ENCODE results near the gene TMOD1.

Gene TMOD1

DNA sequence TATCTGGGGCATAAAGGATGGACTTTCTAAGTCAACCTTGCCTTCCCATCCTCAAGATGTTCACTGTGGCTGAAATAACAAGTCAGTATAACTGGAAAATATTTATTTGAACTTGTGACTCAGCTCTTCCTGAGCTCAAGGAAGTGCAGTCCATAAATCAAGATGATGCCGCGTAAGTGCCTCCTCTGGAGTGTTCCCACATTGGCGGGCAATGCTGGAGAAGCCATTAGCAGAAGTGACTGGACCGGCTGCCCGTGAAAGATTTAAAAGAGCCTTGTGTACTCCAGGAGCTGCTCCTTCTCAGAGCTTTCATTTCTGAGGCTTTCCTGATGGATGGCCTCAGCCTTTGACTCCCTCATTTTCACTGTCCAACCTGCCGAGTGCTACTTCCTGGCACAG, 17.4 kb downstream of the TMOD1 start:
- no peak for DNase-seq

DNA sequence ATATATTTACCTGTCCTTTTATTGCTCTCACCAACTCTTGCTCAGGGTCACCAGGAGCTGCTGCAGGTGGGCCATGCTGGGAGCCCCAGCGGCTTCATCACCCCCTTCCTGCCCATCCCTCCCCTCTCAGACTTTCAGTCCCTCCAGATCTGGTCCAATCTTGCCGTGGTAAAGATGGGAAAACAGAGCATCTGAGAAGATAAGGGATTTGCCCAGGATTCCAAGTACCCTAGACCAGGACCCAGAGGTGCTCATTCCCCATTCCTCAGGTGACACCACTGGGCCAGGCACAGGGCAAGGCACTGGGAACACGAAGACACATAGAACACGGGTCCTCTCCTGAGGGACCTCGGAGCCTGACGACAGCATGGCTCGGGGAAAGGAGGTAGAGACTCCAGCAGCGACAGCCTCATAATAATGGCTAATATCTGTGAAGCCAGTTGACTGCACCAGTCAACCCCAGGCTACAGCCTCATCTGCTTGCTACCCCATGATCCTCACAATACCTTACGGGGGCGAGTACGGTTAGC, 18.0 kb downstream of the TMOD1 start:
- no peak for DNase-seq

DNA sequence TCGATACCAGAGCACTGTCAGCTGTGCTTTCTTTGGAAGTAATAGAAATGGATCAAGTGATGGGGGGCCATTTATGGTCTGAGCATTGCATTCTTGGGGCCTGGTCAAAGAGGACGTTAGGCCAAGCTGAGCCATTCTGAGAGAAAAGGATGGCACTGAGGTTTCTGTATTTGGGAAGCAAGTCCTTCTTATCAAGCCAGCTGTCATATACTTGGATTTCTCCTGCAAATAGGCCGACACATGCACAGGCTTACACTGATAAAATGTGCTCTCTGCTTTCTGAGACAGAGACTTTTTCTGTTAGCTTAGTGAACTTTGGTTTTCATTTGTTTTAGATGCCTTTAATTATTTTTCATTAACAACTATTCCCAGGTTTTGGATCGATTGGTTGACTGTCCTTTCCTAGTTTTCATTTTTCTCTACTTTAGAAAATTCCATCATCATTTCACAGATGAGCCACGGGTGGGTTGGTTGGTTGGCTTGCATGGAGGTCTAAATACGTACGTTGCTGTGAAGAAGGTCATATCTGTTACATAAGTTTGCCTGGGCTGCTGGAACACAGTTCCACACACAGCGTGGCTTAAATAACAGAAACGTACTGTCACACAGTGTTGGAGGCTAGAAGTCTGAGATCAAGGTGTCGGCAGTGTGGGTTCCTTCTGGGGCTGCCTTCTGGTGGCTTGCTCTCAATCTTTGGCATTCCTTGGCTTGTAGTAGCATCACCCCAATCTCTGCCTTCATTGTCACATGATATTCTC, 20.3 kb downstream of the TMOD1 start:
- DNase-seq = no peak

DNA sequence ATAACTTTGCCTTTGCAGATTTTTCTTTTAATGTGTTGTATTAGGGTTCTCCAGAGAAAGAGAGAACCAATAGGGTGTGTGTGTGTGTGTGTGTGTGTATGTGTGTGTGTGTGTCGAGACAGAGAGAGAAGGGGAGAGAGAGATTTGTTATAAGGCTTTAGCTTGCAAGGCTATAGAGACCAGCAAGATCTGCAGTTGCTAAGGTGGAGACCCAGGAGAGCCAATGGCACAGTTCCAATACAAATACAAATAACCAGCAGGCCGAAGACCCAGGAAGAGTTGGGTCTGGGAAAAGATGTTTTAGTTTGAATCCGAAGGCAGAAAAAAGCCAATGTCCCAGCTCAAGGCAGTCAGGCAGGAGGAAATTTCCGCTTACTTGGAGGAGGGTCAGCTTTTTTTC, 23.0 kb downstream of the TMOD1 start:
- DNase-seq = no peak

DNA sequence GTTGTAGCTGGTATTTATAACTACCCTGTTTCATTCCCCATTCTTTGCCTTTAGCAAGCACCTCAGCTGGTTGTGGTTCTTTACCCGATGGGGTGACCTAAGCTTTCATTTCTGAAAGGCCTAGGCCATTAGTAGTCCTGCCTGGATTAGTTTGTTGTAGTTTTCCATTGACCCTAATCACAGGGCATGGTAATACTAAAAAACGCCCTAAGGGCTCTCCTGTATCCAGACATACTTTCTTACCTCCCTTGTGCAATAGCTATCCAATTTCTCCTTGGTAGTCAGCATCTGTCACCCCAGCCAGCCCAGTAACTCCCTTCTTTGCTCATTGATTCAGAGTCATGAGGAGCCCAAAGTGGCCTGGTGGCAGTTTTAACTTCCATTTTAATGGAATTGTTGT, 24.0 kb downstream of the TMOD1 start:
- DNase-seq = no peak

DNA sequence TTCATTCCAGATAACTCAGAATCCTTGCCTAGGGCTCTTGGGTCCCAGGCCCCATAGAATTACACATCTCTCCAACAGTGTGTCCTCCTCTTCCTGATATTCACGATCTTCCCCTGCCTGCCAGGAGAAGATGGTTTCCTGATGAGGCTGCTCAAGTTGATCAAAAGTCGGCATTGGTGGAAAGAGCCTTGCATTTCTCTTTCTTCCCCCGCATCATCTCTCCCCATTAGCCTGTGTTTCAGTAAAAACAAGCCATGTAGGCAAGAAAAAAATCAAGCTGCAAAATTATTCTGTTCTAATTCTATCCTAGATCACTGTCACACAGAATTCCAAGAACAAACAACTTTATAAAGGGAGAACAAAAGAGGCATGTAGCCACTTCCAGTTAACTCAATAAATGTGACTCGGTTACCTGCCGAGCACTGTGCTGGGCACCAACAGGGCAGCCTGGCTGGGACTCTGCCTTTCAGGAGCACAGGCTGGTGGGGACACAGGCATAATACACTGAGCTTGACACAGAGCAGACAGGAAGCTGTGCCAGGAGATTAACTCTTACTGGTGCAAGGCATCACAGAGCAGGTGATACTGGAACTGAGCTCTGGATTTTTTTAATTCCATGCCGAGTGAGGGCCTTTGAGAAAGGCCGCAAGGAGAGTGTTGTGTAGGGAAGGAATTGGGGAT, 25.6 kb downstream of the TMOD1 start:
- DNase-seq = no peak

DNA sequence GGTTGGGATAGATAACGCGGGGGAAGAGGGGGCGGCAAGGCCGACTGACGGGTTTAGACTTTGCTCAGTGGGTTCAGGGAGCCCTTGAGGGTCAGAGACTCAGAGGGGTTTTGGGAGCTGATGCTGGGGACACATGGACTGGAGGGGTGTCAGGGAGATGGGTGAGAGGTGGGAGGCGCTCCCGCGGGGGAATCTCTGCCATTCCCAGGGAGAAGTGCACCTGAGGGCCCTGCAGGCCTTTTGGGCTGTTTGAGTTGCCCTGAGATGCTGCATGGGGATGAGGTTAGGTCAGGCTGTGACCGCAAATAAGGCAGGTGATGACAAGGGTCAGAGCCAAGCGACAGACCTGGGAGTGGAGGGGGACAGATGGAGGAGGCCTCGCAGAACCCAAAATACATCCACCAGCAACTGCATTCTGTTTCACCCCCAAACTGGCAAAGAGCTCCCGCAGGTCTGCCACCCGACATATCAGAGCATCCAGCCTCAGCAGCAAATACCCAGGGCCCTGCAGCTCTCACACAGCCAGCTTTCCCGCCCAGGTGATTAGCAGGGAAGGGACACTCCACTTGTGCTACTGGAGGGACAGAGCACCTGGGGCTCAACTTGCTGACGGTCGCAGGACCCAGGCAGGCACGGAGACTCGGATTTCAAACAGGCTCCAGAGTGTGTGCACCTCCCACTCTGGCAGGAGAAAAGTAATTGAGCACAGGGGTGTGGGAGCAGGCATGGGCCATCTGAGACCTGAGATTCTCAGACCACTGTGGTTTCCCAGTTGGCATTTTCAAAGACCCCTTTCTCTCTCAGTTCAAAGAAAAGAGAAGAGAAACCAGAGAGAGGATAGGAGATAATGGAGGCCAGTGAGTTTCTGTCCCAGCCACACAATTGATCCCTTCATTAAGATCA, 26.4 kb downstream of the TMOD1 start:
- no peak for DNase-seq

DNA sequence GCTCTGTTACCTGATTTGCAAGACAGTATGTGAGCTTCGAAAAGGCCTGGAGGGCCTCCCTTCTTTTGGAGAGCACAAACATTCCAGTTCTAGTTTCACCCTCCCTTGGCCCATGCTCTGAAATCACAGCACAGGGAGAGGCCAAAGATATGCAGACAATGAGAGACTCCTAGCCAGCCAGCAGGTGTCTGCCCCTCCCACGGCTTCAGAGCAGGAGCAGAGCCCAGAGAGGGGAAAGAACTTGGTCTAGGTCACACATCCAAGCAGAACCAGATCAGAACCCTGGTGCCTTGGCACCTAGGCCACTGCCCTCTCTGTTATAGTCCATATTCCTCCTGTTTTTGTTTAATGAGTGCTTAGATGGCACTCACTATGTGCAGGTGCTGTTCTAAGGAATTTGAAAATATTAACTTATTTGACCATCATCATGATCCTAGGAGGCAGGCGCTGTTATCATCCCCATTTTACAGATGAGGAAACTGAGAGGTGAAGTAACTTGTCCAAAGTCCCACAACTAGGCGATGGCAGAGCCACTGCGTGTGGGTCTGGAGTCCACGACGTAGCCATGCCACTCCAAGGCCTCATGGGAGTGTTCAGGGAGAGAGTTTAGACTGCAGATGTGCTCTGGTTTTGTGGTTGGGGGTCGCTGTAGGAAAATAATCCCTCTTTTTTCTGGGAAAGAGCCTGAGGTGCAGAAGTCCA, 27.2 kb downstream of the TMOD1 start:
- DNase-seq = no peak

DNA sequence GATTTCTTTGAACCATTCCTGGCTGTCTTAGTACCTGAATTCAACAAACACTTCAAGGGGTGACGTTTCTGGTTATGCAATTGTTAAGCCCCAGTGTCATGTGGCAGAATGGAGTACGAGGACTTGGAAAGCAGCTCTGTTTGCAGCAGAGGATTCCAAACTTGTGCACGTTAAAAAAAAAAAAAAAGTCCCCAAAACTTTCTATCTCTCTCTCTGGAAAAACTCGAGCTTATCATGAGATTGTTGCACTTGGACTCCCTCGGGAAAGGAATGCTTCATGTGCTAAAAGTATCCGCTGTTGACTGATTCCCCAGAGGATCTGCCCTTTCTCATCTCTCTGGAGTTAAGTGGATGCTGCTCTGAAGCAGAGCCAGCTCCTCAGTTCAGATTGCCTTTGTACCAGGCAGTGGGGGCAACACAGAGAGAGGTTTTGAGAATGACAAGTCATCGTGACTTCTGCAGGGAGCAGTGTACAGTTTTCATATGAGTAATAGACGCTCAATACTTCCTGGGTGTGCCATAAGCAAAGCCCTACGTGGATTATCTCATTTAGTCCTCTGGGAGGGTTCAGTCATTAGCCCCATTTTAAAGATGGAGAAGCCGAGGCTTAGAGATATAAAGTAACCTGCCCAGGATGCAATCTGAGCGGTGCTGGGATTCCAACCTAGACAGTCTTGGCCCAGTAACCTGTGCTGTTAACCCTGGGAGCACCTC, 28.1 kb downstream of the TMOD1 start:
- no peak for DNase-seq

DNA sequence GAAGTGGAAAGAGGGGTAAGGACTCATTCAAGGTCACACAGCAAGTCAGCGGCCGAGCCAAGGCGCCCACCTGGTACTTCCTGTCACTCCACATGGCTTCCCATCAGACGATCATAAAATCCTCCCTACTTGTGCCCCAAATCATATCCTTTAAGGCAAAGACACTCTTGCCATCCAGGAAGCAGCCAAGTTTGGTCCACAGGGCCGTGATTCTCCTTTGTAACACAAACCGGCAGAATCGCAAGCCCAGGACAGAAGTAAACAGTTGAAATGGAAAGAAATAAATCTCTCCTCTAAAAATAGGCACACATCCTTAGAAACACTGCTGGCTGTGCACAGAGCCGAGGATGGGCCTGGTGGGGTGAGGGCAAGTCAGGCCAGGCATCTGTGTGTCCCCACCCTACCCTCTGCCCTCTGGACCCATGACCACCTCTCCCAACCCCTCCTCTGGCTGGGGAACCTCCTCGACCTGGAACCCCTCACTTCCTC, 30.5 kb downstream of the TMOD1 start:
- DNase-seq = no peak

DNA sequence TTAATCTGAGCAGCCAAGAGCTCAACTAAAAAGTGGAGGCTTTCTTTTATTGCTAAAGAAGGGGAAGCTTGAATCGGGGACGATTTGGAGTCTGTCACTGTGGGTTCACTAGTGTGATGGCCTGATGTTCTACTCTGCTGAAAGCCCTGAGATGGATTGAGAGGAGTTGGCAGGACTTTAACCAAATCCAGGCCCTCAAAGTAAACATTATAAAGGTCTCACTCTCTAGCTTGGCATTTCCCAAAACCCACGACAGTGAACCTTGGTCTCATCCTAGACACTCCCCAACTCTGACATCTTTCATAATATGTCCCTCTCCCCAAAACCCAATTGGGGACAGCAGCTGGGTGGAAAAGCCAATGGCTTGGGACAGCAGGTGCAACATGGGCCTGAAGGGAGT, 32.7 kb downstream of the TMOD1 start:
- DNase-seq = no peak

DNA sequence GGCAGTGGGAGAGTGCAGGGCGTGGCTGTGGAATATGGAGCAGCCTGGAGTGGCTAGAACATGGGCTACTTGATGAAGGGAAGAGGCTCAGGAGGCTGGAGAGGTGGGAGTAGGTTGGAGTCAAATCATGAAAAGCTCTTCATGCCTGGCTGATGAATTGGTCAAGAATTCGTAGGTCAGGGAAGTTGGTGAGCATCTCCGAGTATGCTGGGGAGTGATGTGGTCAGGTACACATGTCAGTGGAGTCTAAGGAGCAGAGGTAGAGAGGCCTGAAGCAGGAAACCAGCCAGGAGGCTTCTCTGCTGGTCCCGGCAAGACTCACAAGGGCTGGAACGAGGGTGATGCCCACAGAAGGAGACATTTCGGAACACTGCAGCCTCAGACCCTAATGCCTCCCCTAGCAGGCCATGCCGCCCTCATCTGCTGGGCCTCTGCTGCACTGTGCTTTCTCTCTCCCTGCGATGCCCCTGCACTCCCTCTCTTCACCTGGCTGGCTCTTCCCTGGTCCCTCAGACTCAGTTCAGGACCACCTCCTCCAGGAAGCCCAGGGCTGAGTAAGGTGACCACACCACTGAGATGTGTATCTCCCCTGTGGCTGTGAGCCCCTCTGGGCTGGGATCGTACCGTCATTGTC, 33.6 kb downstream of the TMOD1 start:
- no peak for DNase-seq

DNA sequence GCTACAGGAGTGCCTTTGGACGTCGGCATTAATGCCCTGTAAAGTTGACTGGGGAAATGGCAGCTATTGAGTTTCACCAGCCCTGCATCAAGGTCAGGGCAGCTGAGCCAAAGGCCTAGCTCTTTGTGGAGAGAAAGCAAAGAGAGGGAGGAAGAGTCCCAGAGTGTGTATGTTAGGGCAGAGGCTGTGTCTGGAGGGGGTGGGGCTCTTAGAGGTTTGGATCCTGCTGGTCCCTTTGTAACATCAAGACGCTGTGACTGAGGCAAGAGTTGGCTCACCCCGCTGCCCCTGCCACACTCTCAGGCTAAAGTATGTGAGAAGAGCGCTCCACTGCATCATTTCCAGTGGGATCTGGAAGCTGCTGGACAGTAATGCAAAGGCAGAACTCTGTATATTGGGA, 34.3 kb downstream of the TMOD1 start:
- DNase-seq = no peak

DNA sequence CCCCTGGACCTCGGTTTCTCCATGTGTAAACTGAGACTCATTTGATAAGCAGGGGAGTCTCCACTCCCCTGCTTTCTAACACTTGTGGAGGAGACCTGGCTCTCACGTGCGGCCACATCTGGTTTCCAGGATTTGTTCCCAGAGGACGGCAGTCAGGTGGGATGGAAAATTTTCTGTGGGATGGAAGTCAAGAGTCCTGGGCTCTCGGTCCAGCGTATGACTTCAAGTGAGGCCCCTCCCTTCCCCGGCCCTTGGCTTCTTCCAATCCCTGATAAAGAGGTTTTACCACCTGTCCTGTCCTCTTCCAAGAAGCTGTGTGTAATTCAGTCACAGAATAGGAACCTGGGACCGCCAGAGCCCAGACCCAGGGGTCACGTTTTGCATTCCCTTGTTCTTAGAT, 35.0 kb downstream of the TMOD1 start:
- DNase-seq = no peak

DNA sequence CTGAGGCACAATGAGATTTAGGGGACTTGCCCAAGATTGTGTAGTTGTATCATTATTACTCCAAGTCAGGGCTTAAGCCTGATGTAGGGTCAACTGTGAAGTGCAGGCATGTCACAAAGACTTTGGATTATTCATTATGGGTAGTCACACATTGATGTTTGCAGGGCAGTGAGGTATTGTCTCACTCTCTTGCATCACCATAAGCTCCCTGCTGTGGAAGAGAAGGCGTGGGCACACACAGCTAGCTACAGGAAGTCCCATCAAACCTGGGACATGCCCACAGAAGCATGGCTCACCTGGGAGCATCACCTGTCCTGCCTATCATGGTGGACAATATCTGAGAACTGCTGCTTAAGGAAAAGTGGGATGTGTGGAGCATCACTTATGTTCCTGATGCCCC, 42.1 kb downstream of the TMOD1 start:
- no peak for DNase-seq

DNA sequence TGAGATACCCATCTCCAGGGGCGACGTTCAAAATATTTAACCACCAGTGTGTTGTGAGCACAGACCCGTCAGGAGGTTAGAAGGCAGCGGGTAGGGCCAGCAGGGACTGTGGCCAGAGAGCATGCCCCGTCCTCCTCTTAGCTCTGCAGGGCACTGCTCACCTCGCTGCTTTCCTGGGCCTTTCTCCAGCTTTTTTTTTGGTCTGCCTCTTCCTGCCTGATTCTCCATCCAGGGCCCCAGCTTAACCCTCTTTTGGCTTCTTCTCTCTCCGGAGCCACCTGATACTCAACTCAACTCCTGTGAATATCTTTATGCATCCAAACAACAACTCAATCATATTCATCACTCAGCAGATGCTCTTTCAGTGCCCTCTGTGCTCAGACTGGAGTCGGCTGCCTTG, 44.0 kb downstream of the TMOD1 start:
- no peak for DNase-seq

DNA sequence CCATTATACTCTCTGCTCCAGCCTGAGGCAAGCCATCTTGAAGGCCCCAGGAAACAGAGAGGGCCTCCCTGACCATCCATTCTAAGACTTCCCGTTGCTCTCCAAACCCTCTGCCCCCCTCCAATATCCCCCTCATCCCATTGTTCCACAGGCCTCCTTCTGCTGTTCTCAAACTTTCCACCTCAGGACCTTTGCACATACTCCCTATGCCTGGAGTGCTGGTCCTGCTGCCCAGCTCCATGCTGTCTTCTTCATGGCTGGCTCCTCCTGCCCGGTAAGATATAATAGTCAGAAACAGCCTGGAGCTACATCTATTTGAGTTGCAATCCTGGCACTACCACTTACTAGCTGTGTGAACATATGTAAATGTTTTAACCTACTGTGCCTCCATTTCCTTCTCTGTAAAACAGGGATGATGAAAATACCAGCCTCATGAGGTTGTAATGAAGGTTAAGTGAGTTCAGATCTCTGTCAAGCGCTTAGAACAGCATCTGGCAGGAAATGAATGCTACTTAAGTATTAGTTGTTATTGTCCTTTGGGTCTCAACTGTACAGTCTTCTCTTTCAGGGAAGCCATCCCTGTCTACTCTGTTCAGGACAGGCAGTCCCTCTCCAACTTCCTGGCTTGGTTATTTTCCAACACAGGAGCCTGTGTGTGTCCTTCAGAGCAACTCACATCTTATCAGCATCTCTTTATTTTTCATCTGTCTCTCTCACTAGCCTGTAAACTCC, 45.8 kb downstream of the TMOD1 start:
- no peak for DNase-seq

DNA sequence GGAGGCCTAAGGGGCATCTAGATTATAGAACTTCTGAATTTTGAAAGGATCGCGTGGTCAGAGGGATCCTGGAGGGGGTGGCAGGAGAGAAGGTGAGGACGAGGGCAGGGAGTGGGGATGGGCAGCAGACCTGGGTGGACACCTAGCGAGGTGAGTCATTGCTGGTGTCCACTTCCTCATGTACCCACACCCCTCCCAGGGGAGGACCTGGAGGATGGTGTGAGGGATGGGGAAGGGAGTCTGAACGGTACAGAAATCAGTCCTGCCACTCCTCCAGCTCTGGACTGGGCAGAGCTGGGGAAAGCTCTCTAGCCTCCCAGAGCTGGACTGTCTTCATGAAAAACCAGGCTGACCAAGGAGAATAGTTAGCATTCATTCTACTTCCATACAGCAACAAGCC, 46.9 kb downstream of the TMOD1 start:
- DNase-seq = no peak

DNA sequence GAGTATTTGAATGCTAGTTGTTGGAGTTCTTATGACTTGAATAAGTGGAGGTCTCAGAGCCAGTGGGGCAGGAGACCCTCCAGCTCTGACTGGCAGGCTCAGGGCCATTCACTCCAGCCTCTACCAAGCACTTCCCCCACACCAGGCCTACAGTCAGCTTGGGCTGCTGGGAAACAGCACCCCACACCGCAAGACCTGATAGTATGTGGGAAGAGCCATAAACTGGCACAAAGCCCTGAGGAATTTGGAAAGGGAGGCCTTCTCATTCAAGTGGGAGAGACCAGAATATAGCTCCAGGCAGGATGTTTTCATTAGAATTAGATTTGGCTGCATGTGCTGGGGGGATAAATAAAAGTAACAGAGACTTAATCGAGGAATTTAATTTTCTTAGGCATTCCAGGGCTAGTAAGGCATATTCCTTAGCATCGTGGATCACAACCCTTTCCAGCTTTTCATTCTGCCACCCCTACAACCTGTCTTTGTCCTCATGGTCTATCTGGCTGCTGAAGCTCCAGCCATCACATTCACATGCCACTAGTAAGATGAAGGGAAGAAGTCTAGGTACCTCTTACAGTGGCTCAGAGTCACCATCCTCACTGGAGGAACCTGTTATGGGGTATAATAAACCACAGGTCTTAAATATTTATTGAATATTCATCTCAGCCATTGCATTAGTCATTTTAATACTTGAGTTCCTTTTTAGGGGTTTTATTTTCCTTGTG, 47.5 kb downstream of the TMOD1 start:
- DNase-seq = no peak

DNA sequence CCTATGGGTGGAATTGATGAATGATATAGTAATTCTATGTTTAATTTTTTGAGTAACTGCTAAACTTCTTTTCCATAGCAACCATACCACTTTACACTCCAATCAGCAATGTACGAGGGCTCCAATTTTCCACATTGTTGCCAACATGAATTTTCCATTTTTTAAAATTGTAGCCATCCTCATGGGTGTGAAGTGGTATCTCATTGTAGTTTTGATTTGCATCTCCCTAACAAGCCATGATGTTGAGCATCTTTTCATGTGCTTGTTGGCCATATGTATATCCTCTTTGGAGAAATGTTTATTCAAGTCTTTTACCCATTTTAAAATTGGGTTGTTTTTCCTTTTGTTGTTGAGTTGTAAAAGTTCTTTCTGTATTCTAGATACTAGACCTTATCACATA, 48.9 kb downstream of the TMOD1 start:
- DNase-seq = no peak
